Heart left ventricle (tissue), 16 donors: Measurements from ENCODE around the gene TGFBR3. TPM values are rescaled to one million over a fixed set of nuclear protein-coding genes. Genes with fewer than 3 reads are reported as not detected.

Experiments
- ATAC-seq, 4 donors: fragments of 200-7000 bp; cut with Tn5 transposase; one replicate each; pipeline ENCODE4 v1.9.1; 2020 to 2022; ENCODE audit warnings: moderate library complexity in 4 of 4, mild to moderate bottlenecking in 3 of 4, moderate number of reproducible peaks in 1 of 4
- DNase-seq, 5 donors: peaks; one replicate each; pipeline ENCODE4 v3.0.0-alpha.2; 2020
- H3K27ac ChIP-seq, 12 donors: fragments of 200-600 bp; sonication (generic) in 4 of 12; one replicate each; pipeline versions ENCODE4 v1.5.0 to v1.8.0; 2016 to 2022; ENCODE audit warnings: mild to moderate bottlenecking in 2 of 12
- H3K27me3 ChIP-seq, 9 donors: fragments of 200-600 bp; sonication (generic) in 2 of 9; one replicate each; pipeline versions ENCODE4 v1.5.1 to v1.8.0; 2016 to 2022; ENCODE audit warnings: mild to moderate bottlenecking in 3 of 9
- H3K36me3 ChIP-seq, 9 donors: fragments of 200-600 bp; sonication (generic) in 2 of 9; one replicate each; pipeline versions ENCODE4 v1.5.0 to v1.8.0; 2018 to 2022; ENCODE audit warnings: mild to moderate bottlenecking in 2 of 9
- H3K4me1 ChIP-seq, 12 donors: fragments of 200-600 bp; sonication (generic) in 4 of 12; one replicate each; pipeline versions ENCODE4 v1.5.0 to v1.8.0; 2016 to 2022; ENCODE audit warnings: mild to moderate bottlenecking in 3 of 12
- H3K4me3 ChIP-seq, 12 donors: fragments of 200-600 bp; sonication (generic) in 4 of 12; one replicate each; pipeline versions ENCODE4 v1.5.0 to v1.8.0; 2017 to 2022; ENCODE audit warnings: mild to moderate bottlenecking in 9 of 12, moderate library complexity in 4 of 12
- H3K9me3 ChIP-seq, 12 donors: fragments of 200-600 bp; sonication (generic) in 4 of 12; one replicate each; pipeline versions ENCODE4 v1.5.0 to v1.8.0; 2016 to 2022; ENCODE audit warnings: mild to moderate bottlenecking in 1 of 12
- CTCF ChIP-seq, 12 donors: fragments of 200-600 bp; sonication (generic) in 4 of 12; IDR thresholded peaks; one replicate each; pipeline versions ENCODE4 v1.5.0 to v1.8.0; 2018 to 2022; ENCODE audit warnings: antibody characterized with exemption in 12 of 12, mild to moderate bottlenecking in 5 of 12
- POLR2A ChIP-seq, 2 donors: fragments of 450-650 bp; IDR thresholded peaks; one replicate each; pipeline ENCODE4 v1.6.1; 2017; ENCODE audit warnings: antibody characterized with exemption in 2 of 2, mild to moderate bottlenecking in 2 of 2, moderate library complexity in 2 of 2
- WGBS, 4 donors: extraction: QIAGEN DNeasy Blood & Tissue Kit in 2 of 4; methylation state at CpG; one replicate each; pipeline versions ENCODE4 v1.1.5 to v1.1.7; 2013 to 2018; 5-methylcytosine and 5-hydroxymethylcytosine counted together
- intact Hi-C, 10 donors: fragments of 100-400 bp; cut with DNase I; formaldehyde crosslinking; loops; one replicate each; pipeline versions ENCODE4 v1.11.1 to v1.14.2; 2022
- polyA plus RNA-seq, 2 donors: library from polyadenylated mRNA; stranded (reverse); fragments of 200-250 nt; gene quantifications; one replicate each; pipeline ENCODE4 v1.2.3, GENCODE V29; 2013
- total RNA-seq, 9 donors: library from RNA; depleted of rRNA in 2 of 9; stranded (reverse); fragments of >200 nt in 2 of 9; fragmentation: NEBNext Ultra II Directional in 3 of 9; extraction: Animal tissue kit (Norgen Biotek cat#: 25700) in 3 of 9; gene quantifications; one replicate each; pipeline versions ENCODE4 v1.1.0 to v1.2.4, GENCODE V29; 2016 to 2023
- donor health status: ischemic (EF 13 %, LVEDD 7.1; RV severe dilation, severe dysfunction).
- donor health status: healthy with polysubstance abuse.
- donor health status: DM: no; HTN: yes; CAD: no.
- donor health status: DM: no; HTN: no; CAD: no.
- donor health status: ischemic (EF 25% LVEDD 6.9; RV normal size, moderate dysfunction).
- donor health status: ischemic (EF 25% LVEDD 5.7; RV mildly dilated, moderate dysfunction).
- donor health status: healthy.
- donor health status: DM: yes; HTN: yes; CAD: no.
- donor health status: ischemic (EF 35%, LVEDD 5.7; RV mildly dilated, moderate dysfunction).
- donor health status: nonischemic (EF 11% LVEDD 7.7; RV severe dilation, severe dysfunction).
- donor health status: DM: yes; HTN: yes; CAD: no.
- donor health status: PGD.
- donor health status: ischemic (EF 29% LVEDD 5.4; RV normal size, mild dysfunction).
- donor health status: nonischemic (EF 23%, LVEDD 6.1; RV moderate dilation, normal function).

Gene TGFBR3
- total and polyA plus RNA-seq, 11 donors = 6.9 to 51.8 (median 22.7) TPM

- Histone ChIP-seq H3K4me1 (peaks cover 0 to 25% (median 14%) of the 10 kb centered on the region in 12 donors), H3K36me3 (no peaks in the 10 kb centered on the region), H3K27ac (peak overlapping the region in 11 of 12 donors; percentile 58 to 83 (median 68)), H3K4me3 (no peak overlapping the region), H3K9me3 (no peaks in the 10 kb centered on the region), H3K27me3 (no peaks in the 10 kb centered on the region)
- 44 to 60% (median 50%) methylated on average over 5 of the region's 5 CpGs for WGBS, 4 donors
- DNase-seq = peak; percentile 52 to 70 (median 63)
- intact Hi-C loops = no loop called here
- TF ChIP-seq POLR2A (IDR thresholded peaks at IDR 0.05) (no peak), CTCF (IDR thresholded peaks at IDR 0.05) (no peak)
- peak; percentile 21 to 73 (median 50) for ATAC-seq
These were observed 234.3 kb downstream of the TGFBR3 start for GRCh38 chr1:91651661-91652071.

GRCh38 chr1:91651243-91651642 lies 234.7 kb downstream of the TGFBR3 start:
- H3K4me1 ChIP-seq = peaks cover 0 to 25% (median 14%) of the 10 kb centered on the region in 12 donors
- DNase-seq (no peak), ATAC-seq (peak in 1 of 4 donors; percentile 9)
- intact Hi-C loops = no loop called here
- no peaks in the 10 kb centered on the region for H3K36me3 ChIP-seq
- TF ChIP-seq POLR2A (IDR thresholded peaks at IDR 0.05) = no peak
- no peak for TF ChIP-seq CTCF (IDR thresholded peaks at IDR 0.05)
- peak overlapping the region; percentile 16 to 83 (median 68) for H3K27ac ChIP-seq
- WGBS, 4 donors = 74 to 84% (median 77%) methylated on average over 4 of the region's 4 CpGs
- H3K9me3 ChIP-seq = no peaks in the 10 kb centered on the region
- no peaks in the 10 kb centered on the region for H3K27me3 ChIP-seq
- H3K4me3 ChIP-seq = no peak overlapping the region

GRCh38 chr1:91650764-91651163 lies 235.2 kb downstream of the TGFBR3 start:
- intact Hi-C loops = no loop called here
- no peaks in the 10 kb centered on the region for H3K36me3 ChIP-seq

GRCh38 chr1:91647061-91647460 lies 238.9 kb downstream of the TGFBR3 start:
- Histone ChIP-seq H3K4me3 (no peak overlapping the region), H3K27ac (no peak overlapping the region), H3K36me3 (no peaks in the 10 kb centered on the region), H3K9me3 (no peaks in the 10 kb centered on the region), H3K4me1 (peaks cover 0 to 21% (median 11%) of the 10 kb centered on the region in 12 donors), H3K27me3 (no peaks in the 10 kb centered on the region)
- no peak for ATAC-seq
- intact Hi-C loops = no loop called here
- WGBS, 4 donors = 92 to 95% (median 93%) methylated on average over 2 of the region's 2 CpGs
- TF ChIP-seq POLR2A (IDR thresholded peaks at IDR 0.05) = no peak
- no peak for TF ChIP-seq CTCF (IDR thresholded peaks at IDR 0.05)
- no peak for DNase-seq

More at GRCh38 chr1:91650764-91651163, 235.2 kb downstream of the TGFBR3 start:
- Histone ChIP-seq H3K27me3 (no peaks in the 10 kb centered on the region), H3K4me1 (peaks cover 0 to 25% (median 14%) of the 10 kb centered on the region in 12 donors), H3K9me3 (no peaks in the 10 kb centered on the region), H3K4me3 (no peak overlapping the region), H3K27ac (peak overlapping the region; percentile 16 to 83 (median 68))
- DNase-seq = peak; percentile 61 to 85 (median 73)
- no peak for TF ChIP-seq CTCF (IDR thresholded peaks at IDR 0.05)
- TF ChIP-seq POLR2A (IDR thresholded peaks at IDR 0.05) = no peak
- WGBS, 4 donors = 63 to 86% (median 76%) methylated on average over 1 of the region's 1 CpG
- peak; percentile 81 to 96 (median 94) for ATAC-seq
